Stimulated activated CD4-positive, alpha-beta T cell treated with anti-CD3 and anti-CD28 coated beads, Interleukin-12 subunit alpha, Interleukin-12 subunit beta, amount 100 ng/mL, for 48 hours (primary cell): ENCODE data around the gene DNAH12.
A peak's percentile ranks its signal among the peaks of the same experiment; 100 is the strongest.
"Not testable (repeated sequence)": the region's sequence is repeated elsewhere in the genome, so short reads cannot be mapped to it uniquely, and the experiment has no call there.

ENCODE experiments used
- DNase-seq, 3 donors: peaks; one replicate each; pipeline ENCODE4 v3.0.0-alpha.2; 2020; ENCODE audit warnings: low read depth in 2 of 3, low spot score in 1 of 3

DNAH12 gene

DNA sequence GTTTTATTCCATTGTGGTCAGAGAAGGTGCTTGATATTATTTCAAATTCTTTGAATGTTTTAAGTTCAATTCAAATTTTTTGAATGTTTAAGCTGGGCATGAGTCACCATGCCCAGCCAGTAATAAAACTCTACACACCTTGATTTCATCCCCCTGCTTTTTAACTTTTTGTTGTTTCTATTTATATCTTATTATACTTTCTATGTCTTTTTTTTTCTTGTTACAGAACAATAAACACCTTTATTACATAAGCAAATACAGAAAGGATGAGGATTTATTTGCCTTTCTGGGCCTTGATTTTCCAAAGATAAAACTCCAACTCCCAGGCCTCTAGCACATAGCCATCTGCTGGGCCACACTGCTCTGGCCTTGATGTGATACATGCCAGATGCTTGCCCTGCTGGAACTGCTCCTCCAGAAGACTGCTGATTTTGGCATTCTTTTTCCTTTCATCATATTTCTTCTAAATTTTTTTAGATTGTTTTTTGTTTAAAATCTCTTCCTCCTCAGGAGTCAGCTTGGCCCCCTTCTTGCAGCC lies 14.0 kb downstream of the DNAH12 start:
- DNase-seq = no peak

DNA sequence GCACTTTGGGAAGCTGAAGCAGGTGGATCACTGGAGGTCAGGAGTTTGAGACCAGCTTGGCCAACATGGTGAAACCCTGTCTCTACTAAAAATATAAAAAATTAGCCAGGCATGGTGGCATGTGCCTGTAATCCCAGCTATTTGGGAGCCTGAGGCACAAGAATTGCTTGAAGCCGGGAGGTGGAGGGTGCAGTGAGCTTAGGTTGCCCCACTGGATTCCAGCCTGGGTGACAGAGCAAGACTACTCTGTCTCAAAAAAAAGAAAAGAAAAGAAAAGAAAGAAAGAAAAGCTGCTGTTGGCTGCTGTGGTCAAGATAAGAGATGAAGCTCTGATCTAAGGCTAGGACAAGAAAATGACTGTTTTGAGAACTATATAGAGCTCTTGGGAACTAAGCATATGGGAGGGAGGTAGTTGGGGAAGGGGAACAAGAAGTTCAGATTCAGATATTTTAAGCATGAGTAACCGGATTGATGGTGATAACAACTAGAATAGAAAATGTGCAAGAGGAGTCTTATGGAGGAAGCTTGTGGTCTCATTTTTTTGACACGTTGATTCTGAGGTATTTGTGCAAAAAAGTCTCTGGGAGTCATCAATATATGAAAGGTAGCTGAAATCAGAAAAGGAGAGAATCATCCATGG lies 25.7 kb downstream of the DNAH12 start:
- no peak for DNase-seq

DNA sequence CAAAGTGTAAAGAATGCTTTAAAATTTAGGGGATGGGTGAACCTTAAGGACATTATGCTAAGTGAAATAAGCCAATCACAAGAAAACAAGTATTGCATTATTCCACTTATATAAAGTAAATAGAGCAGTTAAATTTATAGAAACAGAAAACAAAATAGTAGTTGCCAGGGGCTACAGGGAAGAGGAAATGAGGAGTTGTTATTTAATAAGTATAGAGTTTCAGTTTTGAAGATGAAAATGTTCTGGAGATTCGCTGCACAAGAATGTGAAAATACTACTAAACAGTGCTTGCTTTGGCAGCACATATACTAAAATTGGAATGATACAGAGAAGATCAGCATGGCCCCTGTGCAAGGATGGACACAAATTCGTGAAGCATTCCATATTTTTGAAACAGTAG lies 32.0 kb downstream of the DNAH12 start:
- DNase-seq = no peak

DNA sequence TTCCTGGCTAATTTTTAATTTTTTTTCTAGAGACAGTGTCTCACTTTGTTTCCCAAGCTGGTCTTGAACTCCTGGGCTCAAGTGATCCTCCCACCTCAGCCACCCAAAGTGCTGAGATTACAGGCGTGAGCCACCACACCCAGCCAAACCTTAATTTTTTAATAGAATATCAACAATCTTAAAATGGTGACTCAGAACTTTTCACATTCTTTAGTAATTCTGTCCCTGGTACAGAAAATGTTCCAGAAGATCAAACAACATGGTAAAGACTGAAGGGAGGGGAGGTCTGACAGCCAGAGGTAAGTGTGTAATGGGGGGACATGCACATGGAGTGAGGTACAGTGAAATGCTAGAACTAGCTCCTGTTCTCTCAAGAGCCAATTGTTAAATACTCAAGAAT lies 38.2 kb downstream of the DNAH12 start:
- DNase-seq = no peak

- DNase-seq = no peak
Measured at GRCh38 chr3:57500506-57500905, 43.6 kb downstream of the DNAH12 start.

DNA sequence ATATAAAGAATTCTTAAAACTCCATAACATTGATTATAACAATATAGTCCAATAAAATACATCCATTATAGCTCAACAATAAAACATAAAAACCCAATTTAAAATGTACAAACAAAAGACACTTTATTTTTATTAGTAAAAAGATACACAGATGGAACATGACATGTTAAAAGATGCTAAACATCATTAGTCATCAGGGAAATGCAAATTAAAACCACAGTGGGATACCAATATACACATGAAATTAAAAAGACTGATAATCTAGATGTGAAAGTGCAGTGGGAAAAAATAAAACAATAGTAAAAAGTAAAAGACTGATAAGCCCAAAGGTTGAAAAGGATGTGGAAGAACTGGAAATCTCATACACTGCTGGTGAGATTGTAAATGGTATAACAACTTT lies 46.2 kb downstream of the DNAH12 start:
- DNase-seq = no peak

GRCh38 chr3:57484563-57484962 lies 59.6 kb downstream of the DNAH12 start:
- DNase-seq = no peak

GRCh38 chr3:57477193-57477592 lies 67.0 kb downstream of the DNAH12 start:
- DNase-seq = not testable (repeated sequence)

DNA sequence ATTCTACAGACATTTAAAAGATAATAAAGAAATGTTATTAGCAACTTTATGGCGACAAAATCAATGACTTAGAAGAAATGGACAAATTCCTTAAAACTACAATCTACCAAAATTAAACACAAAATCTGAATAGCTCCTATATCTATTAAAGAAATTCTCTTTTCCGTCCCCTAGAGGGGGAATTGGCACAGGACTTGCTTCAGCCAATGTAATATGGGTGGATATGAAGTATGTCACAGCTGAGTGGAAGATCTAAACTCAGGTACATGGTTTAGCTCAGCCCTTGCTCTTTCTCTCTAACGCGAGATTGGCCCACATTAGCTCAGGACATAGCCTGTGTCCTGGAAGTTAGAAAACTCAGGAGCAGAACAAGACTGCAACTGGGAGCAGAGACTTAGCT lies 79.3 kb downstream of the DNAH12 start:
- no peak for DNase-seq

GRCh38 chr3:57464011-57464410 lies 80.1 kb downstream of the DNAH12 start:
- no peak for DNase-seq

- DNase-seq = no peak
Measured at GRCh38 chr3:57451150-57451846, 92.8 kb downstream of the DNAH12 start.

- not testable (repeated sequence) for DNase-seq
Measured at GRCh38 chr3:57449276-57449847, 94.8 kb downstream of the DNAH12 start.

- DNase-seq = not testable (repeated sequence)
Measured at GRCh38 chr3:57448489-57448888, 95.7 kb downstream of the DNAH12 start.

DNA sequence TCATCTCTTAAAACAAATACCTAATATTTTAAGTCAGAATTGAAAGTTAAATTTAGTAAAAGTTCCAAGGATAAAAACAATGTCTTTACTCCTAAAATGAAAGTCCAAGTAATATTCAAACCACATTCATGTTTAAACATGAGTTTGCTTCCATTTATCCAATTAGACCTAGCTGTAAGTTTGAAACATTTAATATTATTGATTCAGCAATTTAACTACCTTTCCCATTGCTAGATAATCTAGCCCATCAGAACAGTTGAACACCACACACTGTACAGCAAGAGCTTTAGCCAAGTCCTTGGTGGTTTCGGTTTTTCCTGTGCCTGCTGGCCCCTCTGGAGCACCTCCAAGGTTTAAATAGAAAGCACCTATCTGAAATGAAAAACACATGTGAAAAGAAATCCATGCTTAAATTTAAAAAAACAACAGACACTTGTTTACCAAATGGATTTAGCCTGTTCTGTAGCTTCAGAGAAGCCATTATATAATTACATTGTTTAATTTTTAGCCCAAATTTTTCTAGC lies 97.8 kb downstream of the DNAH12 start:
- no peak for DNase-seq

DNA sequence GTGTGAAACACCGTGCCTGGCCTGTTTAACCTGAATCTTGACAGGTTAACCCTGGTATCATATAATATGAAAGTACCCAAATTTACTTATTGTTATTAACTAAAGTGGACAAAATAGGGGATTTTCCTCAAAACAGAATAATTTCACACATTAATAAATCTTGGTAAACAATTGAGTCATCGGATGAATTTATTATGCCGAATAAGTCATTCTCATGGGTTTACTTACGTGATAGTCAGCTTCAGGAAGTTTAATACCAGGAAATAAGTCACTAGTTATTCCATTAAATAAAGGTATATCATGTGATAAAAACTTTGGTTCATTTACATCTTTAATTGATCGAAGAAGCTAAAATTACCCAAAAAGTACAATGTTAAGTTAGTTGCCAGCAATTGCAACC lies 99.7 kb downstream of the DNAH12 start:
- no peak for DNase-seq

GRCh38 chr3:57440144-57440543 lies 104.0 kb downstream of the DNAH12 start:
- DNase-seq = not testable (repeated sequence)

DNA sequence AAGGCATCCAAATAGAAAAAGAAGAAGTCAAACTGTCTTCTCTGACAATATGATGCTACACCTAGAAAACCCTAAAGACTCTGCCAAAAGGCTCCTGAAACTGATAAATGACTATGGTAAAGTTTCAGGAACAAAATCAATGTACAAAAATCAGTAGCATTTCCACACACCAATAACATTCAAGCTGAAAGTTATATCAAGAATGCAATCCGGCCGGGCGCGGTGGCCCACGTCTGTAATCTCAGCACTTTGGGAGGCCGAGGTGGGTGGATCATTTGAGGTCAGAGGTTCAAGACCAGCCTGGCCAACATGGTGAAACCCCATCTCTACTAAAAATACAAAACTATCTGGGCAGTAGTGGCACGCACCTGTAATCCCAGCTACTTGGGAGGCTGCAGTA lies 105.7 kb downstream of the DNAH12 start:
- DNase-seq = peak in 1 of 3 donors; percentile 8

- no peak for DNase-seq
Measured at GRCh38 chr3:57436195-57436761, 107.9 kb downstream of the DNAH12 start.

GRCh38 chr3:57434041-57434440 lies 110.1 kb downstream of the DNAH12 start:
- DNase-seq = no peak

DNA sequence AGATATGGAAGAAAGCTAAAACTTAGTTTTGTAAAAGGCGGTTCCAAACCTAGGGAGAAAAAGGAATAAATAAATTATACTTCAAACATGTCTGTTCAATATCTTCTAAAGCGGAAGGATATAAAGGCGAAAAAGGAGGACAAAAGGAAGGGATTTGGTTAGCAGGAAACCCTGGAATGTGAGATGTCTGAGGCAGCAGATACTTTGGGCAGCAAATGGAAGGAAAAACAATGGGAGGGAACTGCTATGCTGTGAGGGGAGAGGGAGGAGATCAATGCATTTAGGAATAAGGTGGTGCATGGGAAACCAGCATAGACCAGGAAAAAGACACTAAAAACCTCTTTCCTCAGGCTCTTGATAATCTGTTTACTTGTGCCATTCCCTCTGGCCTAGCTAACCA lies 120.8 kb downstream of the DNAH12 start:
- no peak for DNase-seq

DNA sequence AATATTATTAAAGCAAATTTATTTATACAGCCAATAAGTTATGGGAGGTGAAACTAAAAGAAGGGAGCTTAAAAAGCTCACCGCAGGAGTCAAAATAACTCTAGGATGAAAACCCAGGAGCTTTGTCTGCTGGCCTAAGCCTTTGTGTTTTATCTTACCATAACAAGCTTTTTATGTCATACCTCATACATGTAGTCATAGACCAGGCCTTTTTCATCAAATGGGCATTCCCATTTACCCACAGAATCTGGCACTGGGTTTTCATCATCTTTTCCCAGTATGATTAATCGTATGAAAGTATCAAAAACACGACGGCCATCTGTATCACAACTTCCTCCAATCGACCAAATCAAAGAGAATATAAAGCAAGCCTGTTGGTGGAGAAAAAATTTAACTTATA lies 122.8 kb downstream of the DNAH12 start:
- DNase-seq = no peak

DNA sequence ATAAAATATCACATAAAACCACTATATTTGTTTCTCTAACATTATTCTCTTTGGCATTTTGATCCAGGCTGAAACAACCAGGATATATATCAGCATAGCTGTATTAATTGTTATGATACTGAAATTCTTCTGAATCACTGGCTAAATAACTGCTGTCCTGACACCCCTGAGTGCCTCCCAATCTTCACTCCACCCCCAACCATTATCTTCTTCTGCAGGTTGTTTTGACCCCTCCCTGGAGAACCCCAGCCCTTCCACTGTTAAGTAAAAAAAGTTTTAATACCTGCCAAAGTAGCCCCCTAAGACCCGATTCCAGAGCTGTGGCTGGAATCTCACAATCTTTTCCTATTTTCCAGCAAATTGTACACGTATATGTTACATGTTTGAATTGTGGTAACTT lies 124.1 kb downstream of the DNAH12 start:
- no peak for DNase-seq
